Heart left ventricle (tissue), 16 donors: ENCODE data around the gene LRP1B. TPM values are rescaled to one million over a fixed set of nuclear protein-coding genes. Genes with fewer than 3 reads are reported as not detected.

Source experiments
- ATAC-seq, 4 donors: fragments of 200-7000 bp; cut with Tn5 transposase; one replicate each; pipeline ENCODE4 v1.9.1; 2020 to 2022; ENCODE audit warnings: moderate library complexity in 4 of 4, mild to moderate bottlenecking in 3 of 4, moderate number of reproducible peaks in 1 of 4
- DNase-seq, 5 donors: peaks; one replicate each; pipeline ENCODE4 v3.0.0-alpha.2; 2020
- H3K27ac ChIP-seq, 12 donors: fragments of 200-600 bp; sonication (generic) in 4 of 12; one replicate each; pipeline versions ENCODE4 v1.5.0 to v1.8.0; 2016 to 2022; ENCODE audit warnings: mild to moderate bottlenecking in 2 of 12
- H3K27me3 ChIP-seq, 9 donors: fragments of 200-600 bp; sonication (generic) in 2 of 9; one replicate each; pipeline versions ENCODE4 v1.5.1 to v1.8.0; 2016 to 2022; ENCODE audit warnings: mild to moderate bottlenecking in 3 of 9
- H3K36me3 ChIP-seq, 9 donors: fragments of 200-600 bp; sonication (generic) in 2 of 9; one replicate each; pipeline versions ENCODE4 v1.5.0 to v1.8.0; 2018 to 2022; ENCODE audit warnings: mild to moderate bottlenecking in 2 of 9
- H3K4me1 ChIP-seq, 12 donors: fragments of 200-600 bp; sonication (generic) in 4 of 12; one replicate each; pipeline versions ENCODE4 v1.5.0 to v1.8.0; 2016 to 2022; ENCODE audit warnings: mild to moderate bottlenecking in 3 of 12
- H3K4me3 ChIP-seq, 12 donors: fragments of 200-600 bp; sonication (generic) in 4 of 12; one replicate each; pipeline versions ENCODE4 v1.5.0 to v1.8.0; 2017 to 2022; ENCODE audit warnings: mild to moderate bottlenecking in 9 of 12, moderate library complexity in 4 of 12
- H3K9me3 ChIP-seq, 12 donors: fragments of 200-600 bp; sonication (generic) in 4 of 12; one replicate each; pipeline versions ENCODE4 v1.5.0 to v1.8.0; 2016 to 2022; ENCODE audit warnings: mild to moderate bottlenecking in 1 of 12
- POLR2A ChIP-seq, 2 donors: fragments of 450-650 bp; IDR thresholded peaks; one replicate each; pipeline ENCODE4 v1.6.1; 2017; ENCODE audit warnings: antibody characterized with exemption in 2 of 2, mild to moderate bottlenecking in 2 of 2, moderate library complexity in 2 of 2
- WGBS, 4 donors: extraction: QIAGEN DNeasy Blood & Tissue Kit in 2 of 4; methylation state at CpG; one replicate each; pipeline versions ENCODE4 v1.1.5 to v1.1.7; 2013 to 2018; 5-methylcytosine and 5-hydroxymethylcytosine counted together
- intact Hi-C, 10 donors: fragments of 100-400 bp; cut with DNase I; formaldehyde crosslinking; loops; one replicate each; pipeline versions ENCODE4 v1.11.1 to v1.14.2; 2022
- polyA plus RNA-seq, 2 donors: library from polyadenylated mRNA; stranded (reverse); fragments of 200-250 nt; gene quantifications; one replicate each; pipeline ENCODE4 v1.2.3, GENCODE V29; 2013
- total RNA-seq, 9 donors: library from RNA; depleted of rRNA in 2 of 9; stranded (reverse); fragments of >200 nt in 2 of 9; fragmentation: NEBNext Ultra II Directional in 3 of 9; extraction: Animal tissue kit (Norgen Biotek cat#: 25700) in 3 of 9; gene quantifications; one replicate each; pipeline versions ENCODE4 v1.1.0 to v1.2.4, GENCODE V29; 2016 to 2023
- TF ChIP-seq, protein P1 (sequence below), 12 donors: fragments of 200-600 bp; sonication (generic) in 4 of 12; IDR thresholded peaks; one replicate each; pipeline versions ENCODE4 v1.5.0 to v1.8.0; 2018 to 2022; ENCODE audit warnings: antibody characterized with exemption in 12 of 12, mild to moderate bottlenecking in 5 of 12
- donor health status: ischemic (EF 13 %, LVEDD 7.1; RV severe dilation, severe dysfunction).
- donor health status: healthy with polysubstance abuse.
- donor health status: DM: no; HTN: yes; CAD: no.
- donor health status: DM: no; HTN: no; CAD: no.
- donor health status: ischemic (EF 25% LVEDD 6.9; RV normal size, moderate dysfunction).
- donor health status: ischemic (EF 25% LVEDD 5.7; RV mildly dilated, moderate dysfunction).
- donor health status: healthy.
- donor health status: DM: yes; HTN: yes; CAD: no.
- donor health status: ischemic (EF 35%, LVEDD 5.7; RV mildly dilated, moderate dysfunction).
- donor health status: nonischemic (EF 11% LVEDD 7.7; RV severe dilation, severe dysfunction).
- donor health status: DM: yes; HTN: yes; CAD: no.
- donor health status: PGD.
- donor health status: ischemic (EF 29% LVEDD 5.4; RV normal size, mild dysfunction).
- donor health status: nonischemic (EF 23%, LVEDD 6.1; RV moderate dilation, normal function).

LRP1B gene
- total and polyA plus RNA-seq, 11 donors: 0.01 to 0.19 (median 0.11) TPM; not detected in 2

DNA sequence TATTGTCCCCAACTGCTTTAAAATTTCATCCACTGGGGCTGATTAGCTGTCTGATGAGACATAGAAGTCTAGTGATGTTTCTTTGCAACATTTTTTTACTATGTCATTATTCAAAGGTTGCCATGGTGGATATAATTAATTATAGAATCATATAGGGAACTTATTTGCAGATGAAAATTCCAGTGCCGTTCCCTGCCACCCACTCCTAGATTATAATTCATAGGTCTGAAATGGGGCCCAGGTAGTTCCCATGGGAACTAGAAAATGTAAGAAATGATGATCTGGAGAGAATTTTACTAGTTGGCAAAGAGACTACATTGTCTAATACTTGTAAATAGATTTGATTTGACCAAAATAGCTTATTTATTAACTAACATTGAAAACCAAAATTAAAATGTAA is 1854.2 kb downstream of the LRP1B start:
- ATAC-seq: no peak
- DNase-seq: no peak

DNA sequence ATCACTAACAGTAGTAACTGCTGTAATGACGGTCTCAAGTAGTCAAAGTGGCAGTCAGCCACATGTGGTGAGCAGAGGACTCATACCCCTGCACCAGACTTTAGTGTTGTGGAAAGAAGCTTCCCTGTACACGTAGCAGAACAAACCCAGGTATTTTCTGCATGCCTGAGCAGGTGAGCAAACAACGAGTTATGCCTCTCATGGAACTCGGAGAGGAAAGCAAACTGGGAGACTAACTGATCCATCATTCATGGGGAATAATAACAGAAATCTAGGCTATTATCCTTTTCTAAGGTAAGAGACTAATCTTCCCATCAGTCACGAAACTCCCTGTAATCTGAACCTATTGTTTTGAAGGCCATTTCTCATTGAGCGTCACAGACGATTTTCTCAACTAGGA is 1855.4 kb downstream of the LRP1B start:
- DNase-seq (no peak), ATAC-seq (no peak)
- H3K9me3 ChIP-seq: peaks cover 0 to 5% (median 0%) of the 10 kb centered on the region in 12 donors
- H3K4me3 ChIP-seq: no peak overlapping the region
- no peaks in the 10 kb centered on the region for H3K36me3 ChIP-seq
- no peak overlapping the region for H3K27ac ChIP-seq
- no peaks in the 10 kb centered on the region for H3K27me3 ChIP-seq
- no peaks in the 10 kb centered on the region for H3K4me1 ChIP-seq
- WGBS, 4 donors: 67 to 83% (median 76%) methylated on average over 7 of the region's 7 CpGs
- TF ChIP-seq, protein P1, sequence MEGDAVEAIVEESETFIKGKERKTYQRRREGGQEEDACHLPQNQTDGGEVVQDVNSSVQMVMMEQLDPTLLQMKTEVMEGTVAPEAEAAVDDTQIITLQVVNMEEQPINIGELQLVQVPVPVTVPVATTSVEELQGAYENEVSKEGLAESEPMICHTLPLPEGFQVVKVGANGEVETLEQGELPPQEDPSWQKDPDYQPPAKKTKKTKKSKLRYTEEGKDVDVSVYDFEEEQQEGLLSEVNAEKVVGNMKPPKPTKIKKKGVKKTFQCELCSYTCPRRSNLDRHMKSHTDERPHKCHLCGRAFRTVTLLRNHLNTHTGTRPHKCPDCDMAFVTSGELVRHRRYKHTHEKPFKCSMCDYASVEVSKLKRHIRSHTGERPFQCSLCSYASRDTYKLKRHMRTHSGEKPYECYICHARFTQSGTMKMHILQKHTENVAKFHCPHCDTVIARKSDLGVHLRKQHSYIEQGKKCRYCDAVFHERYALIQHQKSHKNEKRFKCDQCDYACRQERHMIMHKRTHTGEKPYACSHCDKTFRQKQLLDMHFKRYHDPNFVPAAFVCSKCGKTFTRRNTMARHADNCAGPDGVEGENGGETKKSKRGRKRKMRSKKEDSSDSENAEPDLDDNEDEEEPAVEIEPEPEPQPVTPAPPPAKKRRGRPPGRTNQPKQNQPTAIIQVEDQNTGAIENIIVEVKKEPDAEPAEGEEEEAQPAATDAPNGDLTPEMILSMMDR (IDR thresholded peaks at IDR 0.05): no peak
- TF ChIP-seq POLR2A (IDR thresholded peaks at IDR 0.05): no peak
- intact Hi-C loops: no loop called here

More for the DNA sequence above, 1854.2 kb downstream of the LRP1B start:
- Histone ChIP-seq H3K27me3 (no peaks in the 10 kb centered on the region), H3K4me1 (no peaks in the 10 kb centered on the region), H3K9me3 (peaks cover 0 to 5% (median 0%) of the 10 kb centered on the region in 12 donors), H3K36me3 (no peaks in the 10 kb centered on the region), H3K27ac (no peak overlapping the region), H3K4me3 (no peak overlapping the region)
- 91 to 97% (median 96%) methylated on average over 1 of the region's 1 CpG for WGBS, 4 donors
- no peak for TF ChIP-seq POLR2A (IDR thresholded peaks at IDR 0.05)
- TF ChIP-seq, protein P1 (IDR thresholded peaks at IDR 0.05): no peak
- intact Hi-C loops: no loop called here

DNA sequence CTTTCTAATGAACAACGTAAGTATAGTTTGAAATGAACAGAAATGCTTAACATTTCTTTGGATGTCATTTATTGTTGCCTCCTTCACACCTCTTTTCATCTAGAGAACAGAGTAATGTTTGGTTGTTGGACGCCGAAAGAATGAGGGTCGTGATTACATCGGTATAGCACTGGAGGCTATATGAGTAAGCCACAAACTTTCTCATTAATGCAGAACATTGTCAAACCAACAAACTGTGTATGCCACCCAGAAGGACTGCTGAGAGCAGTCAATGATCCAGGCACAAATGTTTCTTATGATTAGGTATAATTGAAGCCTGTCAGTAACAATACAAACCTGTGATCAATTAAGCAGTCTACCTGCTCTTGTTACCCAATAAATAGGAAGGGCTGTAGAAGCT is 1855.9 kb downstream of the LRP1B start:
- H3K27ac ChIP-seq: no peak overlapping the region
- no peak overlapping the region for H3K4me3 ChIP-seq
- peaks cover 0 to 5% (median 0%) of the 10 kb centered on the region in 12 donors for H3K9me3 ChIP-seq
- TF ChIP-seq, protein P1 (IDR thresholded peaks at IDR 0.05): no peak
- TF ChIP-seq POLR2A (IDR thresholded peaks at IDR 0.05): no peak
- no peak for ATAC-seq
- H3K27me3 ChIP-seq: no peaks in the 10 kb centered on the region
- no peaks in the 10 kb centered on the region for H3K4me1 ChIP-seq
- intact Hi-C loops: no loop called here
- DNase-seq: no peak
- no peaks in the 10 kb centered on the region for H3K36me3 ChIP-seq
- WGBS, 4 donors: 72 to 88% (median 82%) methylated on average over 5 of the region's 5 CpGs

DNA sequence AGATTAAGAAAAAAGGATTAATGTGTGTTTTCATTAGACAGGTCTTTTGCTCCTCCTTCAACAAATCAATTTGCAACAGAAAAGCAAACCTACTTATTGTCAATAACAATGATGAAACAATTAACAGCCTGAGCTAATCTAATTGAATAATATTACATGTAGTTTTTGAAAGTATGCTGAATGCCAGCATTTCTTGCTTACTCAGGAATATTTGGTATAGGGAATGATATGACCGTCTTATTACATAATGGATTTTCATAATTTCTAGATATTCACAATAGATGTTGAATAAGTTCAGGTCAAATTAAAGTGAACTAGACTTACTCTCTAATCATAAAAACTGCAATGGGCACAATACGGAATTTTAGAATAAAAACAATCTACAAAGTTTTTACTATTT is 1856.9 kb downstream of the LRP1B start:
- Histone ChIP-seq H3K4me1 (no peaks in the 10 kb centered on the region), H3K9me3 (peaks cover 0 to 5% (median 0%) of the 10 kb centered on the region in 12 donors), H3K27me3 (no peaks in the 10 kb centered on the region), H3K36me3 (no peaks in the 10 kb centered on the region), H3K4me3 (no peak overlapping the region), H3K27ac (no peak overlapping the region)
- ATAC-seq: no peak
- intact Hi-C loops: no loop called here
- TF ChIP-seq, protein P1 (IDR thresholded peaks at IDR 0.05): no peak
- TF ChIP-seq POLR2A (IDR thresholded peaks at IDR 0.05): no peak
- DNase-seq: no peak
- WGBS, 4 donors: 88 to 95% (median 92%) methylated on average over 2 of the region's 2 CpGs
